ENCODE results near the gene ADAMTSL3. TPM values are rescaled to one million over a fixed set of nuclear protein-coding genes. Genes with fewer than 3 reads are reported as not detected.

Gene ADAMTSL3
- total and polyA plus RNA-seq, 2 of the 8 experiments (the other 6 are each of a cell fraction or from before 2014, with no cell fraction given), result 0.35 to 1.4 TPM

DNA sequence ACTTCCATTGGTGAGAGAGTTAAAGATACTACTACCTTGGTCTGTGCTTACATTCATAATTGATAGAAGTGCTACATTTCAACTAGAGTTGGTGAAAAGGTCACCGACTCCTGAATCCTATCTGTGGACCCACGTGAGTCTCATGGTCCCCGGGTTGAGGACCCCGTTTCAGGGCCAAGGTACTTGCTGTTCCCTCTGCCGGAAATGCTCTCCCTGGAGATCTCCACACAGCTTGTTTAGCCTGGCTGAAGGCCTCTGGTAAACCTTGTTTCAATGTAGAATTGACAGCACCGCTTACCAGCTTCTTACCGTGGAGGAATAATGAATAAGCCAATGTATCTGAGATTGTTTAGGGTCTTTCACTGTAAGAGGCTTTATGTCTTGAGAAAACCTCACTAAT is 355.7 kb downstream of the ADAMTSL3 start:
- H4K91ac ChIP-seq (replicated peaks; ENCODE audit: insufficient read length, low read length), result no peak overlapping the region
- no peaks in the 10 kb centered on the region for H3K79me2 ChIP-seq (ENCODE audit: control insufficient read depth in 1 of 2, insufficient read depth in 2 of 2, low read length in 2 of 2)
- no peaks in the 10 kb centered on the region for H3K27me3 ChIP-seq (replicated peaks in 1 of 4; ENCODE audit: control insufficient read depth in 3 of 4, extremely low read depth in 1 of 4, insufficient read depth in 3 of 4, low read length in 3 of 4)
- no peaks in the 10 kb centered on the region for H3K4me1 ChIP-seq (replicated peaks in 1 of 4; ENCODE audit: control insufficient read depth in 3 of 4, insufficient read depth in 4 of 4, low read length in 3 of 4)
- H3K36me3 ChIP-seq (ENCODE audit: control insufficient read depth in 2 of 4, insufficient read depth in 4 of 4, low read length in 3 of 4), result no peaks in the 10 kb centered on the region
- no peak overlapping the region for H3K18ac ChIP-seq (ENCODE audit: extremely low read depth, low read length)
- no peak overlapping the region for H3K27ac ChIP-seq (ENCODE audit: low read depth, low read length)
- H2BK12ac ChIP-seq (ENCODE audit: low read depth, low read length), result no peak overlapping the region
- no peaks in the 10 kb centered on the region for H4K20me1 ChIP-seq (replicated peaks in 1 of 2; ENCODE audit: control insufficient read depth in 1 of 2, insufficient read depth in 2 of 2, low read length in 2 of 2)
- no peak overlapping the region for H2BK5ac ChIP-seq (ENCODE audit: low read depth, low read length)
- FAIRE-seq (no peak), DNase-seq (ENCODE audit: low read depth in 1 of 2, low spot score in 2 of 2) (no peak)
- no peak overlapping the region for H2BK20ac ChIP-seq (ENCODE audit: low read length)
- ChIA-PET CTCF (ENCODE audit: partially characterized antibody) (interaction anchor here (0.6 to 1.3 kb wide), 2 partner anchors 14 to 199 kb away, joined by 3 to 4 read pairs; no protein-coding TSS in a partner anchor), POLR2A (ENCODE audit: partially characterized antibody) (no interaction called here)
- H3K4ac ChIP-seq (replicated peaks; ENCODE audit: insufficient read length, low read depth, low read length), result no peak overlapping the region
- H3K56ac ChIP-seq (replicated peaks; ENCODE audit: insufficient read length, low read depth, low read length), result no peak overlapping the region
- no peak overlapping the region for H3K9ac ChIP-seq (replicated peaks in 1 of 4; ENCODE audit: extremely low read depth in 1 of 4, low read depth in 3 of 4, low read length in 3 of 4)
- no peak overlapping the region for H2BK120ac ChIP-seq (replicated peaks; ENCODE audit: low read depth, low read length)
- no peaks in the 10 kb centered on the region for H3K9me3 ChIP-seq (ENCODE audit: insufficient read depth in 2 of 2, low read depth in 1 of 2, low read length in 1 of 2)
- H3K23me2 ChIP-seq (ENCODE audit: low read depth, low read length), result no peaks in the 10 kb centered on the region
- H3K79me1 ChIP-seq (ENCODE audit: low read depth, low read length), result no peaks in the 10 kb centered on the region
- 92% methylated on average over 7 of the region's 7 CpGs; no CpG with 5 or more reads in 1 of the 2 experiments for WGBS, 2 experiments (ENCODE audit: extremely low coverage in 1 of 2, insufficient coverage in 1 of 2, insufficient read length in 1 of 2, insufficient replicate concordance in 2 of 2, low coverage in 1 of 2, low lambda C conversion rate in 2 of 2, missing lambda C conversion rate in 1 of 2)
- no peak overlapping the region for H2AK5ac ChIP-seq (ENCODE audit: low read depth, low read length)
- H3K4me2 ChIP-seq (ENCODE audit: insufficient read depth in 1 of 2, low read depth in 2 of 2, low read length in 2 of 2), result no peak overlapping the region
- no peak overlapping the region for H3K23ac ChIP-seq (ENCODE audit: insufficient read length)
- no peak overlapping the region for H2BK15ac ChIP-seq (ENCODE audit: low read length)
- no peak overlapping the region for H3K14ac ChIP-seq (ENCODE audit: insufficient read length)
- no peak overlapping the region for H4K8ac ChIP-seq (ENCODE audit: extremely low read depth, insufficient read depth, low read length)
- no peak overlapping the region for H4K5ac ChIP-seq (ENCODE audit: insufficient read length, low read depth, low read length)
- H2AFZ ChIP-seq (ENCODE audit: low read length), result no peak overlapping the region
- no peak overlapping the region for H3K4me3 ChIP-seq (ENCODE audit: extremely low read depth in 1 of 4, insufficient read depth in 2 of 4, low read depth in 3 of 4, low read length in 4 of 4)
- TF ChIP-seq RAD21 (IDR thresholded peaks at IDR 0.05 in 1 of 2, conservative IDR thresholded peaks at IDR 0.05 in 1 of 2; ENCODE audit: low read depth in 2 of 2, low read length in 2 of 2), result no peak
